Lung (tissue), 12 donors: ENCODE data around the gene VASH2. TPM values are rescaled to one million over a fixed set of nuclear protein-coding genes. Genes with fewer than 3 reads are reported as not detected.

Source experiments
- ATAC-seq: fragments of 200-7000 bp; cut with Tn5 transposase; one replicate; pipeline ENCODE4 v1.9.1; 2020; ENCODE audit warnings: moderate number of reproducible peaks; ENCODE audit not compliant: insufficient read depth, low FRiP score
- DNase-seq, 3 donors: peaks; one replicate each; pipeline ENCODE4 v3.0.0-alpha.2; 2013 to 2017
- H3K27ac ChIP-seq, 2 donors: one replicate each; pipeline ENCODE4 v1.5.1; 2013; ENCODE audit warnings: mild to moderate bottlenecking in 2 of 2, moderate library complexity in 2 of 2, control low read depth in 1 of 2, inconsistent platforms in 1 of 2, low read depth in 1 of 2, low read length in 1 of 2
- H3K27me3 ChIP-seq, 3 donors: one replicate each; pipeline ENCODE4 v1.5.1; 2013; ENCODE audit warnings: low read length in 2 of 3; ENCODE audit not compliant: control insufficient read depth in 3 of 3, insufficient read depth in 3 of 3
- H3K36me3 ChIP-seq, 4 donors: one replicate each; pipeline ENCODE4 v1.5.1; 2013; ENCODE audit warnings: low read length in 4 of 4, mild to moderate bottlenecking in 1 of 4, moderate library complexity in 1 of 4; ENCODE audit not compliant: control insufficient read depth in 4 of 4, insufficient read depth in 4 of 4
- H3K4me1 ChIP-seq, 5 donors: one replicate each; pipeline ENCODE4 v1.5.1; 2013; ENCODE audit warnings: low read length in 5 of 5, mild to moderate bottlenecking in 2 of 5, moderate library complexity in 1 of 5; ENCODE audit not compliant: control insufficient read depth in 5 of 5, insufficient read depth in 5 of 5
- H3K4me3 ChIP-seq: one replicate; pipeline ENCODE4 v1.5.1; 2013; ENCODE audit warnings: mild to moderate bottlenecking, control low read depth, moderate library complexity
- H3K9ac ChIP-seq, 2 donors: one replicate each; pipeline ENCODE4 v1.5.1; 2013; ENCODE audit warnings: low read length in 2 of 2, control low read depth in 1 of 2; ENCODE audit not compliant: insufficient read depth in 1 of 2
- H3K9me3 ChIP-seq, 4 donors: one replicate each; pipeline ENCODE4 v1.5.1; 2013; ENCODE audit warnings: low read length in 3 of 4, mild to moderate bottlenecking in 1 of 4, moderate library complexity in 1 of 4; ENCODE audit not compliant: control insufficient read depth in 4 of 4, insufficient read depth in 3 of 4
- WGBS, 2 donors: extraction: QIAGEN DNeasy Blood & Tissue Kit; methylation state at CpG; one replicate each; pipeline ENCODE4 v1.1.7; 2013; 5-methylcytosine and 5-hydroxymethylcytosine counted together
- polyA plus RNA-seq, 2 donors: library from polyadenylated mRNA; stranded (reverse); fragments of 200-250 nt; gene quantifications; one replicate each; pipeline ENCODE4 v1.2.1, GENCODE V29; 2013
- total RNA-seq, 2 donors: library from RNA; depleted of rRNA in 1 of 2; stranded (reverse); fragments of >200 nt in 1 of 2; gene quantifications; one replicate each; pipeline ENCODE4 v1.2.1, GENCODE V29; 2014 to 2021
- TF ChIP-seq, protein P1 (sequence below): IDR thresholded peaks from 2 replicates; pipeline ENCODE4 v1.5.1; 2012; ENCODE audit warnings: mild to moderate bottlenecking; ENCODE audit errors: control extremely low read depth, extremely low read depth
- donor health status: control.
- donor health status: control.
- donor health status: Bipolar disorder and iron deficiency.
- donor health status: healthy.
- donor health status: DM: yes; HTN: yes; CAD: no.

VASH2 gene
- total and polyA plus RNA-seq, 4 donors = 0.26 to 11.0 (median 1.1) TPM

DNA sequence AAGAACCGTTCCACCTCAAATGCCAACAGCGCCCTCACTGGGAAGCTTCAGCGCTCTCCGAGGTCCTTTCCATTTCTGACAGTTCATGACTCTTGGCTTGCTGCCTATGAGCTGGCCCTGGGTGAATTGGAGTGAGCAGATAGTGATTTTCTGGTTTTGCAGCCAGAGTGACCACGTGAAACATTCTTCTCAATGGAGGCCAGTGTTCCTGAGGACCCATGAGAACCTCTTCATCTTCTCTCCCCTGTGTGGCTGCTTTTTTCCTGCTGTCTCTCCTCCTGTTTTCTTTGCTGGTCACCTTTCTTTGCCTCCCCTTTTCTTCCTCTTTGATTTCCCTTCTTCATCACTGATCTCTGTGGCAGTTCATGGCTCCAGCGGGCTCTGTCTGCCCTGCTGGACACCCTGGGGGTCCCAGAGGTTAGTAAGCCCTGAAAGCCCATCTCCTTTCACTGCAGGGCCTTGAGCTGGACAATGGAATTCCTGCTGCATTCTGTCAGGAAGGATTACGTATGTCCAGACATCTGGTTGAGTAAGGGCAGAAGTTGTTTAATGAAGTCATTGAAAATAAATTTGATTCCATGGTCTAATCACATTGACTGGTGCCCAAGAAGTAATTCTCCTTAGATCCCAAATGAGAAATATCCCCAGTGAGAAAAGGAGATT lies 29.9 kb downstream of the VASH2 start:
- H3K27ac ChIP-seq = no peak overlapping the region
- H3K9ac ChIP-seq = no peak overlapping the region
- no peaks in the 10 kb centered on the region for H3K27me3 ChIP-seq
- ATAC-seq (no peak), DNase-seq (peak in 1 of 3 donors; percentile 19)
- TF ChIP-seq, protein P1, sequence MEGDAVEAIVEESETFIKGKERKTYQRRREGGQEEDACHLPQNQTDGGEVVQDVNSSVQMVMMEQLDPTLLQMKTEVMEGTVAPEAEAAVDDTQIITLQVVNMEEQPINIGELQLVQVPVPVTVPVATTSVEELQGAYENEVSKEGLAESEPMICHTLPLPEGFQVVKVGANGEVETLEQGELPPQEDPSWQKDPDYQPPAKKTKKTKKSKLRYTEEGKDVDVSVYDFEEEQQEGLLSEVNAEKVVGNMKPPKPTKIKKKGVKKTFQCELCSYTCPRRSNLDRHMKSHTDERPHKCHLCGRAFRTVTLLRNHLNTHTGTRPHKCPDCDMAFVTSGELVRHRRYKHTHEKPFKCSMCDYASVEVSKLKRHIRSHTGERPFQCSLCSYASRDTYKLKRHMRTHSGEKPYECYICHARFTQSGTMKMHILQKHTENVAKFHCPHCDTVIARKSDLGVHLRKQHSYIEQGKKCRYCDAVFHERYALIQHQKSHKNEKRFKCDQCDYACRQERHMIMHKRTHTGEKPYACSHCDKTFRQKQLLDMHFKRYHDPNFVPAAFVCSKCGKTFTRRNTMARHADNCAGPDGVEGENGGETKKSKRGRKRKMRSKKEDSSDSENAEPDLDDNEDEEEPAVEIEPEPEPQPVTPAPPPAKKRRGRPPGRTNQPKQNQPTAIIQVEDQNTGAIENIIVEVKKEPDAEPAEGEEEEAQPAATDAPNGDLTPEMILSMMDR = no peak
- H3K9me3 ChIP-seq = no peaks in the 10 kb centered on the region
- 73 to 82% methylated on average over 7 of the region's 7 CpGs for WGBS, 2 donors
- no peak overlapping the region for H3K4me3 ChIP-seq
- H3K36me3 ChIP-seq = peaks cover 0 to 22% (median 10%) of the 10 kb centered on the region in 4 donors
- H3K4me1 ChIP-seq = peaks cover 0 to 19% (median 9%) of the 10 kb centered on the region in 5 donors

DNA sequence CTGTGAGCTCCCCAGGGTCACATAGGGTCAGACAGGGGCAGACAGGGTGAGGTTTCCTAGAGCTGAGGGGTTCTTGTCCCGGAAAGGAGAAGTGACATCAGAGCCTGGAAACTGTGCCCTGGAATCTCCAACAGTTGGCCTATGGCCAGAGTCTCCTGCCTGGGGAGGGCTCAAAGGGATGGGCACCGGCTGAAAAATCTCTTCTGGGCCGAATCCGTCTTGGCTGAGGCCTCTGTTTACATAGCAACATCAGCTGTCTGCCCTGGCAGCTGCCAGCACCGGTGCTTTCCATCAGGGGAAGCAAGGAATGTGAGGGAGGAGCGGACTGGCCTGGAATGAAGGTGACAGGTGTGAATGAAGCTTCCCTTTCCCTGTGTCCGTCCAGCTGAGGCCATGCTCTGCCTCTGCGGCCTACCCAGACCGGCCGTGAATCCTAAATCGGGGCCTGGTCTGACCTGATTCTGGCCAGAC lies 30.7 kb downstream of the VASH2 start:
- 44 to 69% methylated on average over 11 of the region's 11 CpGs for WGBS, 2 donors
- H3K36me3 ChIP-seq = peaks cover 0 to 19% (median 7%) of the 10 kb centered on the region in 4 donors
- ATAC-seq (no peak), DNase-seq (peak; percentile 36 to 46 (median 45))
- H3K9ac ChIP-seq = no peak overlapping the region
- TF ChIP-seq, protein P1 = no peak
- peaks cover 0 to 19% (median 9%) of the 10 kb centered on the region in 5 donors for H3K4me1 ChIP-seq
- no peaks in the 10 kb centered on the region for H3K9me3 ChIP-seq
- peak overlapping the region in 1 of 2 donors; percentile 62 for H3K27ac ChIP-seq
- H3K27me3 ChIP-seq = no peaks in the 10 kb centered on the region
- H3K4me3 ChIP-seq = no peak overlapping the region

DNA sequence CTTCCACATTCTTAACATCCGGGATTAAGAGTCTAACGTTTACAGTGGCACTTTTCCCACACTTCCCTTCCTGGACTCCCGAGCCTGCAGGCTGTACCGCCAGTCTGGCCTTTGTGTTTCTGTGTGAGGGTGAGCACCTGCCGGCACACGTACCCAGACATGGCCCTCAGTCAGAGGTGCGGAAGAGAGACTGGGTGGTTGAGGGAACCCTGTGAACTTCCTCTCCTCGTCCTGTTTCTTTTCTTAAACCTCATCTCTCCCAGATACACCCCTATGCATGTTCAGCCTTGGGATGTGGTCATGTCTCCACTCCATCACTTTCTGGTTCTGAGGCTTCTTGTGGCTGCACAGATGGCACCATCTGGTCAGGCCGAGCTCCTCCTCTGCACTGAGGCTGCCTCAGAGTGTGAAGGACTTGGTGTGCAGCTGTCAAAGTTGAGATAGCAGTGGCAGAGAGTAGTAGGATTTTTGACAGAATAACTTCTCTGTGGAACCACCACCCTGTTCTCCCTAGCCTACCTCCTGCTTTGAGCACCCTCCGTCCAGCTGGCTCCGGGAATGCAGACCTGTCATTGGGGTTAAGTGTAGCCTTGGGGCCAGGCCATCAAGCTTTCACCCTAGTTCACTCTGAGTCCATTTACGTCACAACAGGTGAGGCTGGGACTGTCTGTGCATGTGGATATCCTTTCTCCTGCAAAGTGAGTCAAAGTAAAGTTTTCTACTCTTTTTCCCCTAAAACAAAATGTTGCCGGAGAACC lies 31.4 kb downstream of the VASH2 start:
- Histone ChIP-seq H3K36me3 (peaks cover 0 to 14% (median 6%) of the 10 kb centered on the region in 4 donors), H3K9ac (no peak overlapping the region), H3K4me3 (no peak overlapping the region), H3K27ac (peak overlapping the region in 1 of 2 donors; percentile 9), H3K4me1 (peaks cover 0 to 19% (median 9%) of the 10 kb centered on the region in 5 donors), H3K9me3 (no peaks in the 10 kb centered on the region), H3K27me3 (no peaks in the 10 kb centered on the region)
- ATAC-seq (no peak), DNase-seq (peak in 1 of 3 donors; percentile 35)
- 56 to 68% methylated on average over 13 of the region's 13 CpGs for WGBS, 2 donors
- TF ChIP-seq, protein P1 = no peak
